Activated CD8-positive, alpha-beta T cell treated with anti-CD3 and anti-CD28 coated beads for 36 hours (primary cell): ENCODE results near the gene ESF1. TPM values are rescaled to one million over a fixed set of nuclear protein-coding genes. Genes with fewer than 3 reads are reported as not detected.

Source experiments
- ATAC-seq: fragments of 200-7000 bp; cut with Tn5 transposase; one replicate; pipeline ENCODE4 v1.10.0; 2021; ENCODE audit warnings: mild to moderate bottlenecking, moderate library complexity
- CTCF ChIA-PET: fragments of 350-600 bp; sonication (Branson Sonifier 250); formaldehyde crosslinking; loops from one replicate; lab custom pipeline; 2021; ENCODE audit warnings: antibody characterized with exemption; lab: Charles Lee
- POLR2A ChIA-PET: fragments of 350-600 bp; sonication (Branson Sonifier 250); formaldehyde crosslinking; loops from one replicate; lab custom pipeline; 2021; ENCODE audit warnings: antibody characterized with exemption; lab: Charles Lee
- DNase-seq: peaks from one replicate; pipeline ENCODE4 v3.0.0-alpha.2; 2020
- H3K27ac Mint-ChIP-seq: one replicate; pipeline ENCODE4 v1.8.0; 2021; ENCODE audit warnings: mild to moderate bottlenecking, mixed read lengths
- H3K27me3 Mint-ChIP-seq: one replicate; pipeline ENCODE4 v1.8.0; 2021; ENCODE audit warnings: mixed read lengths
- H3K36me3 Mint-ChIP-seq: one replicate; pipeline ENCODE4 v1.8.0; 2021; ENCODE audit warnings: low read depth, mixed read lengths
- H3K4me1 Mint-ChIP-seq: one replicate; pipeline ENCODE4 v1.8.0; 2021; ENCODE audit warnings: low read depth, mixed read lengths
- H3K4me3 Mint-ChIP-seq: one replicate; pipeline ENCODE4 v1.8.0; 2021; ENCODE audit warnings: mild to moderate bottlenecking, moderate library complexity, mixed read lengths
- H3K9me3 Mint-ChIP-seq: one replicate; pipeline ENCODE4 v1.8.0; 2021; ENCODE audit warnings: mixed read lengths
- intact Hi-C: fragments of 100-400 bp; cut with micrococcal nuclease; formaldehyde crosslinking; loops from one replicate; pipeline ENCODE4 v1.10.0; 2022
- total RNA-seq, 2 experiments: library from RNA; stranded (reverse); gene quantifications; one replicate each; pipeline ENCODE4 v1.2.3, GENCODE V29; 2021
- TF ChIP-seq, protein P1 (sequence below): fragments of 200-600 bp; IDR thresholded peaks from one replicate; pipeline ENCODE4 v1.8.0; 2022; ENCODE audit warnings: antibody characterized with exemption, mild to moderate bottlenecking

The ESF1 gene
- total RNA-seq, 2 experiments from 2014 or later, result 19.9 to 20.4 TPM

DNA sequence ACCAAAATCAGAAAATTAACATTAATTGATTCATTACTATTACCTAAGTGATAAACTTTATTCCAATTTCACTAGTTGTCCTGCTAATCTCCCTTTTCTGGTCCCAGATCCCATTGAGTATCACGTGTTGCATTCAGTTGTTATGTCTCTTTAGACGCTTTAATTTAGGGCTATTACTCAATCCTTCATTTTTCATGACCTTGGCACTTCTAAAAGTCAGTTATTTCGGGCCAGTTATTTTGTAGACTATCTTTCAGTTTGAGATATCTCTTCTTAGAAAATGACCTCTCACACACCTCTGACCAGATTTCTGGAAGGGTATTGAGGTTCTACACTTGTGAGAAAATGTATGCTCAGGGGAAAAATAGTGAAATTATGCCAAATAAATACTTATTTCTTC lies 112.0 kb downstream of the ESF1 start:
- Mint-ChIP-seq H3K9me3 (no peaks in the 10 kb centered on the region), H3K4me3 (no peak overlapping the region), H3K27me3 (peaks cover 2% of the 10 kb centered on the region), H3K4me1 (no peaks in the 10 kb centered on the region), H3K36me3 (no peaks in the 10 kb centered on the region), H3K27ac (no peak overlapping the region)
- ChIA-PET CTCF (interaction anchor here (2.0 kb wide), 1 partner anchor 126 kb away, joined by 4 read pairs; no protein-coding TSS in a partner anchor), POLR2A (no interaction called here)
- TF ChIP-seq, protein P1, sequence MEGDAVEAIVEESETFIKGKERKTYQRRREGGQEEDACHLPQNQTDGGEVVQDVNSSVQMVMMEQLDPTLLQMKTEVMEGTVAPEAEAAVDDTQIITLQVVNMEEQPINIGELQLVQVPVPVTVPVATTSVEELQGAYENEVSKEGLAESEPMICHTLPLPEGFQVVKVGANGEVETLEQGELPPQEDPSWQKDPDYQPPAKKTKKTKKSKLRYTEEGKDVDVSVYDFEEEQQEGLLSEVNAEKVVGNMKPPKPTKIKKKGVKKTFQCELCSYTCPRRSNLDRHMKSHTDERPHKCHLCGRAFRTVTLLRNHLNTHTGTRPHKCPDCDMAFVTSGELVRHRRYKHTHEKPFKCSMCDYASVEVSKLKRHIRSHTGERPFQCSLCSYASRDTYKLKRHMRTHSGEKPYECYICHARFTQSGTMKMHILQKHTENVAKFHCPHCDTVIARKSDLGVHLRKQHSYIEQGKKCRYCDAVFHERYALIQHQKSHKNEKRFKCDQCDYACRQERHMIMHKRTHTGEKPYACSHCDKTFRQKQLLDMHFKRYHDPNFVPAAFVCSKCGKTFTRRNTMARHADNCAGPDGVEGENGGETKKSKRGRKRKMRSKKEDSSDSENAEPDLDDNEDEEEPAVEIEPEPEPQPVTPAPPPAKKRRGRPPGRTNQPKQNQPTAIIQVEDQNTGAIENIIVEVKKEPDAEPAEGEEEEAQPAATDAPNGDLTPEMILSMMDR, result no peak
- DNase-seq (no peak), ATAC-seq (no peak)
- intact Hi-C loops, result no loop called here

DNA sequence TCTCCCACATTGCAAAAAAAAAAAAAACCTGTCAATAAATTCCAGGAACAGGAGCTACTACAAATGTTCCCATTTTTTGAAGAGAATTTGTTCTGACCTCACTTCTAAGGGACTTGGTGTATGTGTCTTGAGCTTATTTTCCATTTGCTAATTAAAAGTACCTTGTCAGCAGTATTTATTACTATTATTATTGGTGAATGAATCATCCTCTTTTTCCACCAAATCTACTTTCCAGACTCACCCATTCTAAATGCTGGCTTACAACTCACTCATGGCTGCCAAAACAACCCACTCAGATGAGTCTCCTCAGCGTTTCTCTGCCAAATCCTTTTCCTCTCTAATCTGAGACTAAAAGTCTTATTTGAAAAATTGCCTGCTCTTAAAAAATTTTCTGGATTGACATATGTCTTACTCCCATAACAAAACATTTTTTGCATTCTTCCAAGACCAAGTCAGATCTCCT lies 112.8 kb downstream of the ESF1 start:
- Mint-ChIP-seq H3K36me3 (no peaks in the 10 kb centered on the region), H3K4me3 (no peak overlapping the region), H3K27ac (no peak overlapping the region), H3K4me1 (no peaks in the 10 kb centered on the region), H3K27me3 (peaks cover 2% of the 10 kb centered on the region), H3K9me3 (no peaks in the 10 kb centered on the region)
- DNase-seq (no peak), ATAC-seq (no peak)
- intact Hi-C loops, result no loop called here
- POLR2A ChIA-PET, result interaction anchor here (0.6 kb wide), 1 partner anchor 223 kb away, joined by 3 read pairs; no protein-coding TSS in a partner anchor
- CTCF ChIA-PET, result interaction anchor here (0.7 to 2.0 kb wide), 2 partner anchors 125 to 1691 kb away, joined by 3 to 4 read pairs; no protein-coding TSS in a partner anchor
- TF ChIP-seq, protein P1, result no peak

DNA sequence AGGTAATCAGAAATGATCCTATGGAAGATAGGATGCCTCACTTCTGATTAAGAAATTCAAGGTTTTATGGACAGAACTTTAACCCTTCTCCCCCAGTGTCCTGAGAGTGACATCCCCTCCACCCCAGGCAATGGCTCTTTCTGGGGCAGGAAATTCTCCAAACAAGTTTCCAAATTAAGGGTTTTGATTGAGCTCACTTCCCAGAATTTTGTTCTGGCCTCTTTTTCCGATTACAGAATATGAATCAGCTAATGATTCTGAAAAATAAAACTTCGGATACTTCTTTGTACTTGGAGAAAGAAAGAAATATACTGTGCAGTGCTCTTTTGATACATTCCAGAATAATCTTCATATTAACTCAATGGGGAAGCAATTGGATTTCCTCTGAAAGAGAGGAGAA lies 113.2 kb downstream of the ESF1 start:
- H3K27ac Mint-ChIP-seq, result no peak overlapping the region

DNA sequence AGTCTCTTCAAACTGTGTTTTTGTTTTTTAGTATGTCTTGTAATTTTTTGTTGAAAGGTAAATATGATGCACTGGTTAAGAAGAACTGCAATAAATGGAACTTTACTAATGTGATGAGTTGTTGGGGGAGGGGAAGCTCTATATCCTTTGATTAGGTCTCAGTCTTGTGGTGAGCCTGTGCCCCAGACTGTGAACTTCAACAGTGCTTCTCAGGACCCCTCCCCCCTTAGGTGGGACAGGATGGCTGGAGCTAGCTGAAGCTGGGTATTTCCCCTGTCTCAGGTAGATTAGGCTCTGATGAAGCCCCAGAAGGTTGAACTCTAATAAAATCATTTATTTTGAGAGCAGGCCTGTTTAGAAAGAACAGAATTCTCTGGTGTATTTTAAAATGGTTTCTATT lies 114.6 kb downstream of the ESF1 start:
- no peak for ATAC-seq
- CTCF ChIA-PET, result no interaction called here
- no peak for DNase-seq
- POLR2A ChIA-PET, result no interaction called here
- H3K4me3 Mint-ChIP-seq, result no peak overlapping the region
- H3K36me3 Mint-ChIP-seq, result no peaks in the 10 kb centered on the region
- H3K27ac Mint-ChIP-seq, result no peak overlapping the region
- no peaks in the 10 kb centered on the region for H3K9me3 Mint-ChIP-seq
- TF ChIP-seq, protein P1, result no peak
- peaks cover 2% of the 10 kb centered on the region for H3K27me3 Mint-ChIP-seq
- H3K4me1 Mint-ChIP-seq, result no peaks in the 10 kb centered on the region
- intact Hi-C loops, result no loop called here

More for the DNA sequence above, 113.2 kb downstream of the ESF1 start:
- Mint-ChIP-seq H3K9me3 (no peaks in the 10 kb centered on the region), H3K36me3 (no peaks in the 10 kb centered on the region), H3K4me1 (no peaks in the 10 kb centered on the region), H3K4me3 (no peak overlapping the region), H3K27me3 (peaks cover 2% of the 10 kb centered on the region)
- ATAC-seq, result no peak
- no peak for DNase-seq
- intact Hi-C loops, result no loop called here
- ChIA-PET CTCF (interaction anchor here (0.7 to 2.0 kb wide), 2 partner anchors 125 to 1690 kb away, joined by 3 to 4 read pairs; no protein-coding TSS in a partner anchor), POLR2A (interaction anchor here (0.6 kb wide), 1 partner anchor 223 kb away, joined by 3 read pairs; no protein-coding TSS in a partner anchor)
- TF ChIP-seq, protein P1, result no peak

DNA sequence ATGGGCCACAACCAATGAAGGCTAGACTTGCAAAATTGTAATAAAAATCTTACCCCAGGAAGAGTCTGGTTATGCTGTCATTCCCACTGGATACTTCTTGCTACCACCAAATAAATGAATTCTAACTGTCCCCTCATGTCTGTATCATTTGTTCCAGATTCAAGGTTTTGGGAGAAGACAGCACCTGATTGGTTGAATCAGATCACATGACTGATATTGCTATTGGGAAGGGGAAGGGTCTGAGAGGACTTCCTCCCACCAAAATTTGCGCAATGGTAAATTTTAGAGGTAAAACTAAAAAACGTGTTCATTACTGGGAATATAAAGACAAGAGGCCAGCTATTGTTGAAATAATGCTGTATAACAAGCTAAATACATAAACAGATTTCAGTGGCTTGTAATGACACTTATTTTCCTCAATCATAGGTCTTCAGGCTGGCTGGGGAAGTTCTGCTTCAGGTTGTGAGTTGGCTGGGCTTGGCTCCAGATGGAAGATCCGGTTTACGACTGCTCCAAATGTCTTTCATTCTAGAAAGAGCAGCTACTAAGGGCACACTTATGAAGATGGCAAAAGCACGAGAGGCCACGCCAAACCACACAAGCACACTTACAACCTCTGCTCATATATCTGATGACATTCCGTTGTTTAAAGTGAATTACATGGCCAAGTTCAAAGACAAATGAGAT lies 118.9 kb downstream of the ESF1 start:
- Mint-ChIP-seq H3K36me3 (no peaks in the 10 kb centered on the region), H3K4me3 (no peak overlapping the region), H3K4me1 (no peaks in the 10 kb centered on the region), H3K27me3 (peaks cover 8% of the 10 kb centered on the region), H3K9me3 (no peaks in the 10 kb centered on the region), H3K27ac (no peak overlapping the region)
- DNase-seq (no peak), ATAC-seq (no peak)
- TF ChIP-seq, protein P1, result no peak
- intact Hi-C loops, result no loop called here
- ChIA-PET CTCF (no interaction called here), POLR2A (no interaction called here)
